ENCODE data around the gene MCRIP2.

MCRIP2 gene

GRCh38 chr16:633336-634050 lies 8.1 kb upstream of the MCRIP2 start:
- Histone ChIP-seq H3K36me3 (ENCODE audit: insufficient read depth, low read length) (no peaks in the 10 kb centered on the region), H3K9me3 (ENCODE audit: control insufficient read depth, insufficient read depth, low read length) (no peaks in the 10 kb centered on the region), H3K9ac (ENCODE audit: low read depth, low read length) (no peak overlapping the region), H3K4me1 (ENCODE audit: insufficient read depth, low read length) (peaks cover 15% of the 10 kb centered on the region; the same call in 1 of the 2 replicates)

DNA sequence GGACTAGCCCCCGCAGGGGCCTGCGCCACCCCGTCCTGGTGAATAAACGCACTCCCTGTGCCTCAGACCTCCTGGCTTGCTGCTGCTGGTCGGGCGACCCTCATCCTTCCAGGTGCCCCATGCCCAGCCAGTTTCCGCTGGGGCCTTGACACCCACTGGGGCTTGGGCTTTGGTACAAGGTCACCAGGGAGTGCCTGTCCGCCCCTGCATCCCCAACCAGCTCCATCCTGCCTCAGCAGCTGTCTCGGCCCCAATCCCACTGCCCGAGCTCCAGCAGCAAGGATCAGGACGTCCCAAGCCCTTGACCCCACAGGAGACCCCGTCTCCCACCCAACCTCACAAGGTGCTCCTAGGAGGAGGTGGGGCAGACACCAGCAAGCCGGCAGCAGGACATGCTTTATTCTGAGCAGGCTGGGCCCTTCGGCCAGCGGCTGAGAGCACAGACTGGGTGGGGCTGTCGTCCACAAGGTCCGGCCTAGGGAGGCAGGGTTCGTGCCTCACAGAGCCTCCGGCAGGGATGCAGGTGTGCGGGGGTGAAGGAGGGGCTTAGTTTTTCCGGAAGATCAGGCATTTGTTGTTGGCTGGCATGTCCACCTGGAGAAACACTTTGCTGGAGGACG lies 7.5 kb upstream of the MCRIP2 start:
- H3K36me3 ChIP-seq (ENCODE audit: insufficient read depth, low read length), result no peaks in the 10 kb centered on the region
- no peak overlapping the region for H3K9ac ChIP-seq (ENCODE audit: low read depth, low read length)
- no peaks in the 10 kb centered on the region for H3K9me3 ChIP-seq (ENCODE audit: control insufficient read depth, insufficient read depth, low read length)
- peaks cover 18% of the 10 kb centered on the region; the same call in 1 of the 2 replicates for H3K4me1 ChIP-seq (ENCODE audit: insufficient read depth, low read length)

GRCh38 chr16:634996-635395 lies 6.6 kb upstream of the MCRIP2 start:
- Histone ChIP-seq H3K4me1 (ENCODE audit: insufficient read depth, low read length) (peaks cover 14% of the 10 kb centered on the region; the same call in 1 of the 2 replicates), H3K9ac (ENCODE audit: low read depth, low read length) (no peak overlapping the region; the same call in 1 of the 2 replicates), H3K36me3 (ENCODE audit: insufficient read depth, low read length) (no peaks in the 10 kb centered on the region), H3K9me3 (ENCODE audit: control insufficient read depth, insufficient read depth, low read length) (no peaks in the 10 kb centered on the region)

DNA sequence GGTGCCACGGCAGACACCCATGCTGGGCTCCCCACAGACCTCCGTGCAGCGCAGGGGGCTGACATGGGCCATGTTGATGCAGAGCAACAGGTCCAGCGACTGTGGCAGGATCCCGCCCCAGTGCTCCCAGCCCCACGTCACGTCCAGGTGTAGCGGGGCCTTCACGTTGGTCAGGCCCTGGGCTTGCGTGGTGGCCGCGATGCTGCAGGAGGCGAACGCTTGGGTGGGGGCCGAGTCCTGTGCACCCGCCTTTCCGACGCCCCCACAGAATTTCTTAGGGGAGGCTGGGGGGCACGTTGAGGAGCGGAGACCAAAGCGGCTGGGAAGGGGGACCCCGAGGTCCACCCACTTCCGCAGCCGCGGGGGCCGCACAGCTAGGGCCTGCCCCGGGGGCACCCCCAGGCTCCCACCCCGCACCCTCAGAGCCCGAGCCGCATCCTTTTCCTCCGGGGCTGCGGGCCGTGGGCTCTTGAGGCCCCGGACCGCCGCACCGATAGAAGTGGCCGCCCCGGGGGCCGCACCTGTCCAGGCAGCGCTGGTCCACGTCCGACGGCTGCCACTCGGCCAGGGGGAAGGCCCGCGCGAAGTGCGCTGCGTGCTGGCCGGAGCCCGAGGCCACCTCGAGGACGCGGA lies 5.9 kb upstream of the MCRIP2 start:
- Histone ChIP-seq H3K9me3 (ENCODE audit: control insufficient read depth, insufficient read depth, low read length) (no peaks in the 10 kb centered on the region), H3K9ac (ENCODE audit: low read depth, low read length) (peak overlapping the region; percentile 74), H3K36me3 (ENCODE audit: insufficient read depth, low read length) (no peaks in the 10 kb centered on the region), H3K4me1 (ENCODE audit: insufficient read depth, low read length) (peaks cover 11% of the 10 kb centered on the region; the same call in 1 of the 2 replicates)

- Histone ChIP-seq H3K36me3 (ENCODE audit: insufficient read depth, low read length) (no peaks in the 10 kb centered on the region), H3K9me3 (ENCODE audit: control insufficient read depth, insufficient read depth, low read length) (no peaks in the 10 kb centered on the region), H3K9ac (ENCODE audit: low read depth, low read length) (peak within 1 kb of the TSS; percentile 74), H3K4me1 (ENCODE audit: insufficient read depth, low read length) (peaks cover 11% of the 10 kb centered on the region; the same call in 1 of the 2 replicates)
Measured at GRCh38 chr16:636206-637080, 5.2 kb upstream of the MCRIP2 start, which contains the start of gene METTL26. METTL26 (minus strand) TSS chr16:636305; CDS start chr16:636290, 15 bp downstream.

- peak overlapping the region; percentile 74; the same call in 1 of the 2 replicates for H3K9ac ChIP-seq (ENCODE audit: low read depth, low read length)
- peaks cover 11% of the 10 kb centered on the region; the same call in 1 of the 2 replicates for H3K4me1 ChIP-seq (ENCODE audit: insufficient read depth, low read length)
- H3K9me3 ChIP-seq (ENCODE audit: control insufficient read depth, insufficient read depth, low read length), result no peaks in the 10 kb centered on the region
- no peaks in the 10 kb centered on the region for H3K36me3 ChIP-seq (ENCODE audit: insufficient read depth, low read length)
Measured at GRCh38 chr16:637081-638018, 4.3 kb upstream of the MCRIP2 start.

DNA sequence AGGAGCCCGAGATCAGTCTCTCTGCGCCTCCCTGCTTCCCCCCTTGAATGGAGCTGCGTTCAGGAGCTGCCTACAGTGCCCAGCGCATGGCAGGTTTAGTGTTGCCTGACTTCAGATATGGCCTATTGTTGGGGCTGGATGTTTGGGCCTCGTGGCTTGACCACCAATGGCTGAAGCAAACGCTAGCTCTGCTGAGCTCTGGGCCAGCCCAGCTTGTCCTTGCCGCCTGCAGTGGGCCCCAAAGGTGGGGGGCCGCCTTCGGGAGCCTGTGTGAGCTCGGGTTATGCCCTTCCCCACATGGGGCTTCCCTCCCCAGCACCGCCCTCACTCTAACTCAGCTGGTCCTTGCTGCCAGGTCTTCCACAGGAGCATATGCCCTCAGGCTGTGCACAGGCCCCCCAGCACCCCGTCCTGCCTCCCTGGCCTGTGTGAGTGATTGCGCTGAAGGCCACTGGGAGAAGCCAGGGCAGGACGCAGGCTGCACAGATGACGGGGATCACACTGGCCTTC lies 3.5 kb upstream of the MCRIP2 start:
- Histone ChIP-seq H3K4me1 (ENCODE audit: insufficient read depth, low read length) (peaks cover 11% of the 10 kb centered on the region; the same call in 1 of the 2 replicates), H3K9ac (ENCODE audit: low read depth, low read length) (no peak overlapping the region), H3K36me3 (ENCODE audit: insufficient read depth, low read length) (no peaks in the 10 kb centered on the region), H3K9me3 (ENCODE audit: control insufficient read depth, insufficient read depth, low read length) (no peaks in the 10 kb centered on the region)

DNA sequence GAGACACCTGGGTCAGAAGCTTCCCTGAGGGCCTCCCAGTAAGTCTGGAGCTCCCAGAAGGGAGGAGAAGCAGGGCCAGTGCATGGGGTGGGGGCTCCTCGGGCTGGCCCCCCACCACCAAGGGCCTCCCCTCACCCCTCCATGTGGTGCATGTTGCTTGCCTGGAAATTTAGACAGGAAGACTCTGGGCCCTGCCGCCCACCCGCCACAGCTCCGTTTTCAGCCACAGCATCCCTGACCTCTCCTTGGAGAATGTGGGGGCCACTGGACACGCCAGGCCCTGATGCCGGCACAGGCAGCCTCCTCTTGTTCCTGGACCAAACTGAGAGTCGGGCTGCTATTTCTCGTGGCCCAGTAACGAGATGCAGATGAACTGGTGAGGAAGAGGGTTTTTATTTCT lies 2.8 kb upstream of the MCRIP2 start:
- H3K9me3 ChIP-seq (ENCODE audit: control insufficient read depth, insufficient read depth, low read length), result no peaks in the 10 kb centered on the region
- no peaks in the 10 kb centered on the region for H3K36me3 ChIP-seq (ENCODE audit: insufficient read depth, low read length)
- peaks cover 11% of the 10 kb centered on the region; the same call in 1 of the 2 replicates for H3K4me1 ChIP-seq (ENCODE audit: insufficient read depth, low read length)
- no peak overlapping the region for H3K9ac ChIP-seq (ENCODE audit: low read depth, low read length)

GRCh38 chr16:640614-641013 lies 1.0 kb upstream of the MCRIP2 start:
- no peaks in the 10 kb centered on the region for H3K36me3 ChIP-seq (ENCODE audit: insufficient read depth, low read length)
- no peaks in the 10 kb centered on the region for H3K9me3 ChIP-seq (ENCODE audit: control insufficient read depth, insufficient read depth, low read length)
- peaks cover 11% of the 10 kb centered on the region; the same call in 1 of the 2 replicates for H3K4me1 ChIP-seq (ENCODE audit: insufficient read depth, low read length)
- H3K9ac ChIP-seq (ENCODE audit: low read depth, low read length), result no peak overlapping the region

GRCh38 chr16:642189-643049 lies 791 bp downstream of the MCRIP2 start:
- Histone ChIP-seq H3K36me3 (ENCODE audit: insufficient read depth, low read length) (no peaks in the 10 kb centered on the region), H3K9ac (ENCODE audit: low read depth, low read length) (peak overlapping the region; percentile 70), H3K4me1 (ENCODE audit: insufficient read depth, low read length) (peaks cover 11% of the 10 kb centered on the region; the same call in 1 of the 2 replicates), H3K9me3 (ENCODE audit: control insufficient read depth, insufficient read depth, low read length) (no peaks in the 10 kb centered on the region)

- peak overlapping the region; percentile 70; the same call in 1 of the 2 replicates for H3K9ac ChIP-seq (ENCODE audit: low read depth, low read length)
Measured at GRCh38 chr16:643050-643368, 1.4 kb downstream of the MCRIP2 start.

DNA sequence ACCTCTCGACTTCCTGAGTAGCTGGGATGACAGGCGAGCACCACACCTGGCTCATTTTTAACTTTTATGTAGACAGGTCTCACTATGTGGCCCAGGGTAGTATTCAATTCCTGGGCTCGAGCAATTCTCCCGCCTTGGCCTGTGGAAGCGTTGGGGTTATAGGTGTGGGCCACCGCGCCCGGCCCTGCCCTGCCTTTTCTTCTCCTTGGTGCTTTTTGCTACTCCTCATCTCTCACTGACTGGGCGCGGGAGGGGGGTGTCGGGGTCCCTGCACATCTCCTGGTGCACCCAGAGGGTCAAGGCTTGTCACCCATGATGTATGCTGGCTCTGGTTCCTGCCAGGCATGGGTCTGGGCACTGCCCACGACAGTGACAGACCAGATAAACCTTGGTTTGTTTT lies 2.9 kb downstream of the MCRIP2 start:
- H3K36me3 ChIP-seq (ENCODE audit: insufficient read depth, low read length), result no peaks in the 10 kb centered on the region
- no peak overlapping the region for H3K9ac ChIP-seq (ENCODE audit: low read depth, low read length)
- no peaks in the 10 kb centered on the region for H3K4me1 ChIP-seq (ENCODE audit: insufficient read depth, low read length)
- H3K9me3 ChIP-seq (ENCODE audit: control insufficient read depth, insufficient read depth, low read length), result no peaks in the 10 kb centered on the region

More at GRCh38 chr16:643050-643368, 1.4 kb downstream of the MCRIP2 start:
- H3K4me1 ChIP-seq (ENCODE audit: insufficient read depth, low read length), result peaks cover 9% of the 10 kb centered on the region; the same call in 1 of the 2 replicates
- no peaks in the 10 kb centered on the region for H3K9me3 ChIP-seq (ENCODE audit: control insufficient read depth, insufficient read depth, low read length)
- no peaks in the 10 kb centered on the region for H3K36me3 ChIP-seq (ENCODE audit: insufficient read depth, low read length)

Data from ES-I3 (cell line).